GM12878 (cell line): ENCODE results near the gene PCDHGA8.

Experiments used
- CREB1 ChIP-seq: IDR thresholded peaks from 2 replicates; pipeline ENCODE4 v1.6.1; 2012; ENCODE audit warnings: low read depth, mild to moderate bottlenecking, inconsistent platforms
- MTA2 ChIP-seq: fragments of 450-650 bp; IDR thresholded peaks from 2 replicates; pipeline ENCODE4 v1.6.1; 2016; ENCODE audit warnings: low read depth, mild to moderate bottlenecking, moderate library complexity
- NFYA ChIP-seq: IDR thresholded peaks from 2 replicates; pipeline ENCODE4 v1.6.1; 2011; ENCODE audit warnings: low read depth, mild to moderate bottlenecking, low read length, improper control_type of control experiment, borderline replicate concordance
- NR2F1 ChIP-seq: fragments of 450-650 bp; conservative IDR thresholded peaks from 2 replicates; pipeline ENCODE4 v1.6.1; 2017; ENCODE audit warnings: mild to moderate bottlenecking
- POLR2A ChIP-seq: IDR thresholded peaks from 2 replicates; pipeline ENCODE4 v1.6.1; 2011; ENCODE audit warnings: low read depth, mild to moderate bottlenecking, low read length
- SIX5 ChIP-seq: IDR thresholded peaks from 2 replicates; pipeline ENCODE4 v1.6.1; 2011; ENCODE audit warnings: mild to moderate bottlenecking, low read depth, low read length, moderate library complexity; ENCODE audit not compliant: severe bottlenecking
- SMC3 ChIP-seq: IDR thresholded peaks from 2 replicates; pipeline ENCODE4 v1.6.1; 2011; ENCODE audit warnings: low read length, improper control_type of control experiment, borderline replicate concordance
- SREBF2 ChIP-seq: IDR thresholded peaks from 2 replicates; pipeline ENCODE4 v1.6.1; 2012; ENCODE audit warnings: mild to moderate bottlenecking, low read length
- SUZ12 ChIP-seq: fragments of 200-600 bp; sonication (generic); IDR thresholded peaks from one replicate; pipeline ENCODE4 v1.6.1; 2018; ENCODE audit warnings: antibody characterized with exemption, mild to moderate bottlenecking; ENCODE audit not compliant: unreplicated experiment
- ZNF274 ChIP-seq: IDR thresholded peaks from one replicate; pipeline ENCODE4 v1.8.0; 2011; ENCODE audit not compliant: insufficient read length, insufficient read depth
- TF ChIP-seq, protein P1 (sequence below), 3 experiments: IDR thresholded peaks in 2 of 3; conservative IDR thresholded peaks in 1 of 3; 2 replicates each; pipeline ENCODE4 v1.5.1; 2011; ENCODE audit warnings: low read depth in 3 of 3, low read length in 3 of 3, mild to moderate bottlenecking in 3 of 3, control low read depth in 2 of 3, moderate library complexity in 2 of 3, inconsistent platforms in 1 of 3, mixed read lengths in 1 of 3; ENCODE audit not compliant: control insufficient read depth in 2 of 3, insufficient read depth in 1 of 3; ENCODE audit errors: extremely low read depth in 1 of 3

DNA sequence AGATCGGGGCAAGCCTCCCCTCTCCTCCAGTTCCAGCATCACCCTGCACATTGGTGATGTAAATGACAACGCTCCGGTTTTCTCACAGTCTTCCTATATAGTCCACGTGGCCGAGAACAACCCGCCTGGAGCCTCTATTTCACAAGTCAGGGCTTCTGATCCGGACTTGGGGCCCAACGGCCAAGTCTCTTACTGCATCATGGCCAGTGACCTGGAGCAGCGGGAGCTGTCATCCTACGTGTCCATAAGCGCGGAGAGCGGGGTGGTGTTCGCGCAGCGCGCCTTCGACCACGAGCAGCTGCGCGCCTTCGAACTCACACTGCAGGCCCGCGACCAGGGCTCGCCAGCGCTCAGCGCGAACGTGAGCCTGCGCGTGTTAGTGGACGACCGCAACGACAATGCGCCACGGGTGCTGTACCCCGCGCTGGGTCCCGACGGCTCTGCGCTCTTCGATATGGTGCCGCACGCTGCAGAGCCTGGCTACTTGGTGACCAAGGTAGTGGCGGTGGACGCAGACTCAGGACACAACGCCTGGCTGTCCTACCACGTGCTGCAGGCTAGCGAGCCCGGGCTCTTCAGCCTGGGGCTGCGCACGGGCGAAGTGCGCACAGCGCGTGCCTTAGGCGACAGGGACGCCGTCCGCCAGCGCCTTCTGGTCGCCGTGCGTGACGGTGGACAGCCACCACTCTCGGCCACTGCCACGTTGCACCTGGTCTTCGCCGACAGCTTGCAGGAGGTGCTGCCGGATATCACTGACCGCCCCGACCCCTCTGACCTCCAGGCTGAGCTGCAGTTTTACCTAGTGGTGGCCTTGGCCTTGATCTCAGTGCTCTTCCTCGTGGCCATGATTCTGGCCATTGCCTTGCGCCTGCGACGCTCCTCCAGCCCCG lies 3.0 kb upstream of the PCDHGA8 start:
- no peak for TF ChIP-seq SREBF2
- TF ChIP-seq POLR2A = no peak
- no peak for TF ChIP-seq SIX5
- TF ChIP-seq, protein P1, sequence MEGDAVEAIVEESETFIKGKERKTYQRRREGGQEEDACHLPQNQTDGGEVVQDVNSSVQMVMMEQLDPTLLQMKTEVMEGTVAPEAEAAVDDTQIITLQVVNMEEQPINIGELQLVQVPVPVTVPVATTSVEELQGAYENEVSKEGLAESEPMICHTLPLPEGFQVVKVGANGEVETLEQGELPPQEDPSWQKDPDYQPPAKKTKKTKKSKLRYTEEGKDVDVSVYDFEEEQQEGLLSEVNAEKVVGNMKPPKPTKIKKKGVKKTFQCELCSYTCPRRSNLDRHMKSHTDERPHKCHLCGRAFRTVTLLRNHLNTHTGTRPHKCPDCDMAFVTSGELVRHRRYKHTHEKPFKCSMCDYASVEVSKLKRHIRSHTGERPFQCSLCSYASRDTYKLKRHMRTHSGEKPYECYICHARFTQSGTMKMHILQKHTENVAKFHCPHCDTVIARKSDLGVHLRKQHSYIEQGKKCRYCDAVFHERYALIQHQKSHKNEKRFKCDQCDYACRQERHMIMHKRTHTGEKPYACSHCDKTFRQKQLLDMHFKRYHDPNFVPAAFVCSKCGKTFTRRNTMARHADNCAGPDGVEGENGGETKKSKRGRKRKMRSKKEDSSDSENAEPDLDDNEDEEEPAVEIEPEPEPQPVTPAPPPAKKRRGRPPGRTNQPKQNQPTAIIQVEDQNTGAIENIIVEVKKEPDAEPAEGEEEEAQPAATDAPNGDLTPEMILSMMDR (IDR thresholded peaks at IDR 0.05 in 2 of 3, conservative IDR thresholded peaks at IDR 0.05 in 1 of 3; ENCODE audit: control insufficient read depth in 2 of 3, extremely low read depth in 1 of 3, insufficient read depth in 1 of 3, low read depth in 3 of 3, low read length in 3 of 3) = no peak
- TF ChIP-seq ZNF274 = no peak
- TF ChIP-seq CREB1 = no peak
- TF ChIP-seq NR2F1 = no peak
- no peak for TF ChIP-seq SUZ12
- TF ChIP-seq MTA2 = no peak
- TF ChIP-seq NFYA = no peak
- no peak for TF ChIP-seq SMC3
